ENCODE measurements around the gene PDE1C. TPM values are rescaled to one million over a fixed set of nuclear protein-coding genes. Genes with fewer than 3 reads are reported as not detected.

The PDE1C gene
- total and polyA plus RNA-seq, 2 donors (not counting 1 experiment from before 2014, with no cell fraction given): 0.52 TPM; not detected in 1

DNA sequence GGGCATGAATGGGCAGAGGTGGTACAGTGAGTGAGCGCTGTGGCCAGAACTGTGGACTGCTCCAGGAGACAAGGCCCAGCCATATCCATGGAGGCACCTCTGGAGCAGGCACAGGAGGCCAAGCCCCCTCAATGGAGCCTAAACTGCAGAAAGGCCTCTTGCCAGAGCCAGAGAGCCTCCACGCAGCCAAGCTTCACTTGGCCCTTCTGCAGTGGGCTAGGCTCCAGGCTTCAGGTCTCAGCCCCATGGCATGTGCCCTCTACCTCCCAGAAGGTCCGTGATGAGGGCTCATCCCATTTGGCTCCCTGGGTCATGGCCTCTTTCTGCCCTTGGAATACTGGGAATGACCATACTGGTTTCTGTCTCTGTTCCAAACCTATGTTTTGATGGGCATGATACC lies 8.9 kb downstream of the PDE1C start:
- Histone ChIP-seq H3K9ac (ENCODE audit: low read length) (no peak overlapping the region), H3K9me3 (ENCODE audit: control extremely low read depth in 1 of 3, control insufficient read depth in 2 of 3, insufficient read depth in 1 of 3, low read length in 2 of 3) (peaks cover 0 to 4% (median 0%) of the 10 kb centered on the region in 3 donors), H3K27ac (ENCODE audit: low read length in 2 of 2) (no peak overlapping the region), H3K27me3 (replicated peaks in 1 of 4; ENCODE audit: control extremely low read depth in 1 of 4, control insufficient read depth in 3 of 4, insufficient read depth in 4 of 4, low read length in 3 of 4) (peaks cover 0 to 2% (median 0%) of the 10 kb centered on the region in 4 experiments), H2AFZ (ENCODE audit: insufficient read depth, low read depth, low read length, poor library complexity, severe bottlenecking) (no peak overlapping the region), H3K79me2 (ENCODE audit: control insufficient read depth, insufficient read depth, low read length) (no peaks in the 10 kb centered on the region), H3K4me1 (ENCODE audit: control insufficient read depth in 2 of 2, insufficient read depth in 2 of 2, low read length in 2 of 2) (no peaks in the 10 kb centered on the region), H3K36me3 (replicated peaks in 1 of 2; ENCODE audit: control extremely low read depth in 1 of 2, control insufficient read depth in 1 of 2, extremely low read depth in 1 of 2, insufficient read depth in 2 of 2, low read length in 1 of 2) (no peaks in the 10 kb centered on the region), H4K20me1 (ENCODE audit: control insufficient read depth, insufficient read depth, low read length, poor library complexity, severe bottlenecking) (no peaks in the 10 kb centered on the region), H3K4me2 (replicated peaks; ENCODE audit: low read depth, low read length, poor library complexity, severe bottlenecking) (no peak overlapping the region), H3K4me3 (ENCODE audit: control extremely low read depth in 1 of 5, extremely low read depth in 1 of 5, insufficient read depth in 1 of 5, low read depth in 2 of 5, low read length in 4 of 5) (no peak overlapping the region)
- DNase-seq (no peak), ATAC-seq (ENCODE audit: low read depth) (no peak)
- ChIA-PET CTCF (interaction anchor here (0.7 kb wide), 1 partner anchor 12 kb away, joined by 3 read pairs; no protein-coding TSS in a partner anchor), POLR2A (no interaction called here)
- Mint-ChIP-seq H3K4me3 (no peak overlapping the region), H3K4me1 (no peaks in the 10 kb centered on the region), H3K9me3 (ENCODE audit: insufficient read depth) (no peaks in the 10 kb centered on the region), H3K27ac (no peak overlapping the region), H3K27me3 (peaks cover 4% of the 10 kb centered on the region)
- TF ChIP-seq EZH2 (IDR thresholded peaks at IDR 0.05; ENCODE audit: borderline replicate concordance, insufficient read depth, low read depth, low read length, poor library complexity, severe bottlenecking): no peak
- TF ChIP-seq, protein P1, sequence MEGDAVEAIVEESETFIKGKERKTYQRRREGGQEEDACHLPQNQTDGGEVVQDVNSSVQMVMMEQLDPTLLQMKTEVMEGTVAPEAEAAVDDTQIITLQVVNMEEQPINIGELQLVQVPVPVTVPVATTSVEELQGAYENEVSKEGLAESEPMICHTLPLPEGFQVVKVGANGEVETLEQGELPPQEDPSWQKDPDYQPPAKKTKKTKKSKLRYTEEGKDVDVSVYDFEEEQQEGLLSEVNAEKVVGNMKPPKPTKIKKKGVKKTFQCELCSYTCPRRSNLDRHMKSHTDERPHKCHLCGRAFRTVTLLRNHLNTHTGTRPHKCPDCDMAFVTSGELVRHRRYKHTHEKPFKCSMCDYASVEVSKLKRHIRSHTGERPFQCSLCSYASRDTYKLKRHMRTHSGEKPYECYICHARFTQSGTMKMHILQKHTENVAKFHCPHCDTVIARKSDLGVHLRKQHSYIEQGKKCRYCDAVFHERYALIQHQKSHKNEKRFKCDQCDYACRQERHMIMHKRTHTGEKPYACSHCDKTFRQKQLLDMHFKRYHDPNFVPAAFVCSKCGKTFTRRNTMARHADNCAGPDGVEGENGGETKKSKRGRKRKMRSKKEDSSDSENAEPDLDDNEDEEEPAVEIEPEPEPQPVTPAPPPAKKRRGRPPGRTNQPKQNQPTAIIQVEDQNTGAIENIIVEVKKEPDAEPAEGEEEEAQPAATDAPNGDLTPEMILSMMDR (IDR thresholded peaks at IDR 0.05): no peak
- intact Hi-C loops (cut with micrococcal nuclease): no loop called here
- WGBS (ENCODE audit: insufficient coverage): 84% methylated on average over 3 of the region's 3 CpGs

DNA sequence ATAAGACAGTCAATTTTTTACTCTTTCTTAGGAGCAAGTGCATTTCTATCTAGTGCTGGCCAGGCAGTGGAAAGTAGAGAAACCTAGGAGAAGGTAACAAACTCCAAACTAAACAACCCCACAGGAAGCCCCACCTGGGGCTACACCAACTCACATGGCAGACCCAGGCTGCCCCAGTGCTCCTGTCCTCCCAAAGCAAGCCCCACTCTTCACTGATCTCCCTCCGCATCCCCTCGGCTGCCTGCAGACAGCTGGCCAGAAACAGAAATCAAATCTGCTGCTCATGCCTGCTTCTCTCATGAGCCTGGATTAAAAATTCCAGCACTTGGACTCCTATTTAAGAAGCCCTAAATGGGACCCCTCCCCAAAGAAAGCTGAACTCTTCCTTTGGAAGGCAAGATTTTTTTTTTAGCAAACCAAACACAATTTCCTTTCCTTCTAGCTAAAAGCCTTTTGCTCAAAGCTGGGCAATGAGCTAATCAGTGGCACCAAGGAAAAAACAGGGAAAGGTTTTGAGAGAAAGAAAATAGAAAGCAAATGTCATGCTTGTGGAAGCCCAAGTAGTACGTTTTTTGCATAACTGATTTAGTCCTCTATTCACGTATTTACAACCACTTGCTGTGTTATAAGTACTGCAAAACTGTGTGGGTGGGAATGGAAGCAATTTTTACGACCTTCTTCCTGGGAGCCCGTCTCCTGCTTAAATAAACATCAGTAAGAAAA lies 10.8 kb downstream of the PDE1C start:
- no peaks in the 10 kb centered on the region for H3K9me3 Mint-ChIP-seq (ENCODE audit: insufficient read depth)
- H3K4me1 ChIP-seq (ENCODE audit: control insufficient read depth in 2 of 2, insufficient read depth in 2 of 2, low read length in 2 of 2): no peaks in the 10 kb centered on the region
- no peak overlapping the region for H3K27ac Mint-ChIP-seq
- H3K9ac ChIP-seq (ENCODE audit: low read length): no peak overlapping the region
- H3K27ac ChIP-seq (ENCODE audit: low read length in 2 of 2): no peak overlapping the region
- ChIA-PET POLR2A (no interaction called here), CTCF (no interaction called here)
- no peak overlapping the region for H2AFZ ChIP-seq (ENCODE audit: insufficient read depth, low read depth, low read length, poor library complexity, severe bottlenecking)
- intact Hi-C loops (cut with micrococcal nuclease): no loop called here
- no peaks in the 10 kb centered on the region for H3K4me1 Mint-ChIP-seq
- ATAC-seq (ENCODE audit: low read depth) (no peak), DNase-seq (no peak)
- peaks cover 4% of the 10 kb centered on the region for H3K27me3 Mint-ChIP-seq
- peaks cover 0 to 4% (median 0%) of the 10 kb centered on the region in 3 donors for H3K9me3 ChIP-seq (ENCODE audit: control extremely low read depth in 1 of 3, control insufficient read depth in 2 of 3, insufficient read depth in 1 of 3, low read length in 2 of 3)
- 95% methylated on average over 2 of the region's 6 CpGs for WGBS (ENCODE audit: insufficient coverage)
- H3K36me3 ChIP-seq (replicated peaks in 1 of 2; ENCODE audit: control extremely low read depth in 1 of 2, control insufficient read depth in 1 of 2, extremely low read depth in 1 of 2, insufficient read depth in 2 of 2, low read length in 1 of 2): no peaks in the 10 kb centered on the region
- H4K20me1 ChIP-seq (ENCODE audit: control insufficient read depth, insufficient read depth, low read length, poor library complexity, severe bottlenecking): no peaks in the 10 kb centered on the region
- TF ChIP-seq EZH2 (IDR thresholded peaks at IDR 0.05; ENCODE audit: borderline replicate concordance, insufficient read depth, low read depth, low read length, poor library complexity, severe bottlenecking): no peak
- TF ChIP-seq, protein P1 (IDR thresholded peaks at IDR 0.05): no peak
- no peaks in the 10 kb centered on the region for H3K27me3 ChIP-seq (replicated peaks in 1 of 4; ENCODE audit: control extremely low read depth in 1 of 4, control insufficient read depth in 3 of 4, insufficient read depth in 4 of 4, low read length in 3 of 4)
- H3K4me3 Mint-ChIP-seq: no peak overlapping the region
- no peak overlapping the region for H3K4me2 ChIP-seq (replicated peaks; ENCODE audit: low read depth, low read length, poor library complexity, severe bottlenecking)
- no peak overlapping the region for H3K4me3 ChIP-seq (ENCODE audit: control extremely low read depth in 1 of 5, extremely low read depth in 1 of 5, insufficient read depth in 1 of 5, low read depth in 2 of 5, low read length in 4 of 5)
- H3K79me2 ChIP-seq (ENCODE audit: control insufficient read depth, insufficient read depth, low read length): no peaks in the 10 kb centered on the region
